Limb (tissue), 2 donors: ENCODE results near the gene NLRP5.
"Not testable (repeated sequence)": the region's sequence is repeated elsewhere in the genome, so short reads cannot be mapped to it uniquely, and the experiment has no call there.

Source experiments
- DNase-seq, 2 donors: peaks; one replicate each; pipeline ENCODE4 v3.0.0-alpha.2; 2016; ENCODE audit errors: extremely low spot score in 2 of 2

NLRP5 gene

DNA sequence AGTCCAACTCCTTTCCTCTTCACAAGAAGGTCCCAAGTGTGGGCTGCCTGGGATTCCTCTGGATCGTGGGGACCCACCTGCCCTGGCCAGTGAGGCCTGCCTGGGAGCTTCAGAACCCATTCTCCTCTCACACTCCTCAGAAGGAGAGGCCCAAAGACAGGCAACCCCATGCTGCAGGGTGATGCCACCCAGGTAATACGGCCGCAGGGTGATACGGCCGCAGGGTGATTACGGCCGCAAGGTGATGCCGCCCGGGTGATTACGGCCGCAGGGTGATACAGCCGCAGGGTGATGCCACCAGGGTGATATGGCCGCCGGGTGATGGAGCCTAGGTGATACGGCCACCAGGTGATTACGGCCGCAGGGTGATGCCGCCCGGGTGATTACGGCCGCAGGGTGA lies 111.7 kb downstream of the NLRP5 start:
- not testable (repeated sequence) for DNase-seq

DNA sequence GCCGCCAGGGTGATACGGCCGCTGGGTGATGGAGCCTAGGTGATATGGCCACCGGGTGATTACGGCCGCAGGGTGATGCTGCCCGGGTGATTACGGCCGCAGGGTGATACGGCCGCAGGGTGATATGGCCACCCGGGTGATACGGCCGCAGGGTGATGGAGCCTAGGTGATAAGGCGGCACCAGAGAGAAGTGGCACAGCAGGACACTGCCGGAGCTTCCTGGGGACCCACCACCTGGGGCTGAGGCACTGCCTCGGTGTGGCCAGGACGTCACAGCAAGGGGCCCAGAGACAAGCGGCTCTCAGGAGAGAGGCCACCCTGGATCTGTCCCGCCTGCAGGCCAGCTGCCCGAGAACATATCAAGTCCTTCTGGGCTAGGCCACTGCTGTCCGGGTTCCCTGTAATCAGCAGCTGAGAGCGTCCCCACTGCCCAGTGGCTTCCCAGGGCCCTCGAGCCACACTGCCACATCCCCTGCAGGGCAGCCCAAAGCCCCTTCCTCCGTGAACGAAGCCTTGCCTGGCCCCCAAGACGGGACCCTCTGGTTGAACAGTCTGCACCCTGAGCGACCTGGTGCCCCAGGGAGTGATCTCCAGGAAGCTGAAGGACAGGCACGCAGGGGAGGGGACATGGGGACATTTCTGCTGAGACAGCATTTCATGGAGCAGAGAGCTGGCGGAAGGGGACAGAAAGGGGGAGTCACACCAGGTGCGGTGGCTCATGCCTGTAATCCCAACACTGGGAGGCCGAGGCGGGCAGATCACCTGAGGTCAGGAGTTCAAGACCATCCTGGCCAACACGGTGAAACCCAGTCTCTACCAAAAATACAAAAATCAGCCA lies 112.4 kb downstream of the NLRP5 start:
- DNase-seq = no peak

DNA sequence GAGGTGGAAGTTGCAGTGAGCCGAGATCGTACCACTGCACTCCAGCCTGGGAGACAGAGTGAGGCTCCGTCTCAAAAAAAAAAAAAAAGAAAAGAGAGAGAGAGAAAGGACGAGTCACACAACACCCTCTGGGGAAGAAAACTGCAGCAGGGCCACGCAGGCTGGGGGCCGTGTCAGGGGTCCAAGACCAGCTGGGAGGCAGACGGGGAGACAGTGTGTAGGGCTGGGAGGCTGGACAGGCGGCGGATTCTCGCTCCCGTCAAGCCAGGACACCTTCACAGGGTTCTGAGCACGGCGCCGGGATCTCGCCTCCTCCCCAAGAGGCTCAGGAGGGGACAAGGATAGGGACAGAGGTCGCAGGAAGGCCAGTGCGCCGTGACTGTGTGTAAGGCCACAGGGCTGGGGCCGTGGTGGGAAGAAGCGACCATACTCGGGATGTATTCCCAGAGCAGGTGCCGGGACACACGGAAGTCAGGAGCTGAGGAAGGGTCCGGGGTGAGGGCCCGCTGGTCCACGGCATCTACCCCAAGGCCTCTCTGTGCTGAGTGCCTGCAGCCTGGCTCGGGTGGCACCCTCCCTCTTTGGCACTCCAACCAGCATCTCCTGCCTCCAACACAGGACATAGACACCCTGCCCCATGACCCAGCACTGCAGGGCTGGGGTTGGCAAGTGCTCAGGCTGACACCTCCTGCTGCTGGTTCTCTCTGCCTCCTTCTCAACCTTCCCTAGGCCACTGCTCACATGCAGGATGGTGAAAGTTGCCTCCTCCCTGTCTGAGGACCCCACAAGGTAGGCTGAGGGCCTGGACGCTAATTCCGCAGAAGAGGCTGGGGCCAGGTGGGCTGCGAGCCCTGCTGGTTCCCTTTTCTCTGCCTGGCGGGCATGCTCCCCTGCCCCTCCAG lies 113.3 kb downstream of the NLRP5 start:
- DNase-seq = no peak

DNA sequence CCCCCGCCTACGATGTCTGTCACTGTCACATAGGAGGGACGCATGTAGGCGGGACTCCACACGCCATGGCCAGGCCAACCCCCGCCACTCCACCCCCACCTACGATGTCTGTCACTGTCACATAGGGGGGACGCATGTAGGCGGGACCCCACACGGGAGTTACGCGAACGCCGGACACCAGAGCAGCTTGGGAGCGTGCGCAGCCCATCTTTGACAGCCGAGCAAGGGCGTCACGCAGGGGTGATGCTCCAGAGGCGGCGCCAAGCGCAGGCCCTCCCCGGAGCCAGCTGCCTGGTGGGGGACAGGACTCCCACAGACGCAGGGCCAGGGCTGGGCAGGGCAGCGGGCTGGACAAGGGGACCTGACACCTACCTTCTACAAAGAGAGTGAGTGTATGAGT lies 114.5 kb downstream of the NLRP5 start:
- no peak for DNase-seq

DNA sequence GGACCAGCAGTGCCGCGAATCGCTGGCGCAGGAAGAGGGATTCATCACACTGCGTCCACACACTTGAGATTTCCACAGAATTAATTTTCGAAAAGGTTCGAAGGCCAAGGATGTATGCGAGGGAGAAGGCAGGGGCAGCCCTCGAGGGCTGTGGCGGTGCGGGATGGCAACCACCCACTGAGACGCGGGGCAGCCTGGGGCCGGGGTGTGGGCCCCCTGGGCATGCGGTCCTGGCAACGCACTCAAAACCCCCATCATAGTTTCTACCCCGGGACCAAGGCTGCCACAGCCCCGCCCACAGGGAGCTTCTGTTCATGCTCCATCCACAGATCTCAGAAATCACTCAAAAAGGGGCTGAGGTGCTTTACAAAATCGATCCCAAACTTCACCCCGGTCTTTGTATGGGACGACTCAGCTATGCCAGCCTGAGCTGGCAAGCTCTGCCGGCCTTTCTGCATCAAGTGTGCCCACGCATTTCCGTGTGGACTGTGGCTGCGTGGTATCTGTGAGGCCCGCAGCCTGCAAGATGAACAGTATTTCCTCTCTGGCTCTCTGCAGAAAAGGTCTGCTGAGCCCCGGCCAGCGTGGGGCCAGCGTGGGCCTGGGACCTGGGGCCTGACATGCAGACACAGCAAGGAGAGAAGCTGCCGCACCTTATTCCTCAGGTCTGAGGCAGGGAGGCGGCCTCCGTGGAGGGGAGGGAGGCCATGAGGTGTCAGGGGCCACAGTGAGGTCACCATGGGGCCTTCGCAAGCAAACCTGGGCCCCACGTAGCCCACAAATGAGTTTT lies 115.4 kb downstream of the NLRP5 start:
- no peak for DNase-seq

DNA sequence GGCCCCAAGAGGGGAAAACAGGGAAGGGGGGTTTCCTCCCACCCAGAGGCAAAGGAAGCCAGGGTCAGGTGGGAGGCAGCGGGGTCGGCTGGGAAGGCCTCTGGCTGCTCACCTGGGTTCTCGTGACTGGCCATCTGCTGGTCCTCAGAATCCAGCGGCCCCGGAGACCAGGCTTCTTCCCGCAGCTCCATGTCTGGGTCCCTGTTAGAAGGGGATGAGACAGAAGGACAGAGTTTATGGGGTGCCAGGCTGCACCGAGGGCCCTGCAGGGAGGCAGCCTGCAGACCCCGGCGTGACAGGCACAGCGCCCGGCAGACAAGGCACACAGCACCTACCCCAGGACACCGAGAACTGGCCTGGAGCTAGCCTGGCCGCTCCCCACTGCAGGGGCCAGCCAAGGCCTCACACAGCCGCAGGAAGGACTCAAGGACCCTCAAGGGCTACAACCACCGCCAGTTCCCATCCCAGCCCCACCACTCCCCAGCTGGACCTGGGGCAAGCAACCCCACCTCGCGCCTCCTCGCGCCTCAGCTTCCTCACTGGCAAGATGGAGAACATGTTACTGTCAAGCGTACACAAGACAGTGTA lies 116.5 kb downstream of the NLRP5 start:
- DNase-seq = no peak

DNA sequence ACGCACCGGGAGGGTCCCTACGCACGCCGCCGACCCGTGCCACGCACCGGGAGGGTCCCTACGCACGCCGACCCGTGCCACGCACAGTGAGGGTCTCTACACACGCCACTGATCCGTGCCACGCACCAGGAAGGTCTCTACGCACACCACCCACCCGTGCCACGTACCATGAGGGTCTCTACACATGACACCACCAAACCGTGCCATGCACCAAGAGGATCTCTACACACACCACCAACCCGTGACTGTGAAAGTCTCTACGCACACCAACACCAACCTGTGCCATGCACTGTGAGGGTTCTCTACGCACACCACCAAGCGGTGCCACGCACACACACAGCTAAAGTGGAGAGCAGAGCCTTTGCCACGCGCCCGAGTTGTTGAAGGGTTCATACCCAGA lies 117.8 kb downstream of the NLRP5 start:
- DNase-seq = no peak

DNA sequence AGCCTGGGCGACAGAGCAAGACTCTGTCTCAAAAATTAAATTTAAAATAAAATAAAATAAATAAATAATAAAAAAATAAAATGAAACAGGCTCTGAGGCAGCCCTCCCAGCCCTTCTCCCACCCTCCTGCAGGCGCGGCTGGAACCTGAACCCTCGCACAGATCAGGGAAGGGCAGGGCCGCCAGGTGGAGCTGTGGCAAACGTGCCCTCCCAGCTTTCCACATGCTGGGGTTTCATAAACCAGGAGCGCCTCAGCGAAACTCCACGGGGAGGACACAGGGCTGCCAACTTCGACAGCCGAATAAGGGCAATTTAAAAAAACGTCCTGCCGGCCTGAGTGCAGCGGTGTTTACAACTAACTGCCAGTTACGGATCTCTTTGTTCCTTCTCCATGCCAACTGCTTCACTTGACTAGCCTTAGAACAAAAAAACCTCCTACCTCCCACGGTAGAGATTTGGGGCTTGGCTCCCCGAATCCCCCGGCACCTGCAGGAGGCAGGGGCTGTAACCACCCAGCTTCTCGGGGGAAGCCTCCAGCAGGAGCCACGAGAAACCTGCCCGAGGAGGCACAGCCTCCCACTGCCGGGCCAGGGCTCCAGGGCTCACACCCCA lies 118.6 kb downstream of the NLRP5 start:
- peak; percentile 26 to 63 for DNase-seq

DNA sequence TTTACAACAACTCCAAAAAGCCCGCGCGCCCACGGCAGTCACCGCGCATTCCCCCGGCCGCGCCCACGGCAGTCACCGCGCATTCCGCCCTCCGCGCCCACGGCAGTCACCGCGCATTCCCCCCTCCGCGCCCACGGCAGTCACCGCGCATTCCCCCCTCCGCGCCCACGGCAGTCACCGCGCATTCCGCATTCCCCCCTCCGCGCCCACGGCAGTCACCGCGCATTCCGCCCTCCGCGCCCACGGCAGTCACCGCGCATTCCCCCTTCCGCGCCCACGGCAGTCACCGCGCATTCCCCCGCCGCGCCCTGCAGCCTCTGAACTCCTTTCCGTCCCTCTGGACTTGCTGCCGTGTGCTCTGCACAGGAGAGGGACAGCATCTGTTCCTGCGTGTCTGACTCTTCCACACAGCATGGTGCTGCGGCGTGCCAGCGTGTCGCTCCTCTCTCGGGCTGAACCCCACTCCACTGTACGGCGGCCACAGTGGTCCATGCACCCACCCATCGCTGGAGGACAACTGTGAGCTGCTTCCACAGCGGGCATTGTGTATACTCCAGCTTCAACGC lies 119.3 kb downstream of the NLRP5 start:
- DNase-seq = not testable (repeated sequence)

DNA sequence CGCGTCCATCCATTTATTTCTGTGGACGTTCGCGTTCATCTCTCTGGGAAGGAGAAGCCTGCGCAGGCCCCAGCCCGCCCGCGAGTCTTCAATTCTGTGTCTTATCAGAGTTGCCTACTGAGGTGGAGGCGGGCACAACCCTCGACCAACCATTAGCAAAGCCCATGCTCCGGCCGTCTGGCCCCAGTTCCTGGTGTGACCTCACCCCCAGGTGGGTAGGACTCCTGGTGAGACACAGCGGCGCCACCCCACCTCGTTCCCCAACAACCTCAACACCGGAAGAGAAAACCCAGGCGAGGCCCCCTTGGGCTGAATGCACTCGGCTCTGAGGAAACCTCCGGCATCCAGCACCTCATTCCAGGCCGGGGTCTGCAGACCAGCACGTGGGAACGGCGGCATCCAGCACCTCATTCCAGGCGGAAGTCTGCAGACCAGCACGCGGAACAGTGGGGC lies 119.8 kb downstream of the NLRP5 start:
- DNase-seq = no peak

DNA sequence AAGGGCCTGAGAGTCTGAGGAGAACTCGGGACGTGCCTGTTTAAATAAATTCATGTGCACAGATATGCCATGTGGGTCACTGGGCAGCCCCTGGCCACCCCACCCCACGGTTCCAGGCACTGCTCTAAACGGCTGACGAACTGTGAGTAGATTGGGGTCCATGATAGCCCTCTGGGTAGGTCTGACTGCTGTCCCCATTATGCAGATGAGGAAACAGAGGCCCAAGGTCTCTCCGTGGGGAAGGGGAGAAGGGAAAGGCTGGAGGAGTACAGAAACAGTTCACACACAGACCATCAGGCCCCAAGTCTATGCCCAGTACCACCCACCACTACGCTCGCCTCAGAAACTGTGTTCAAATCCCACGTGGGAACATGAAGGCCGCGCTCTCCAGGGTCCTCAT lies 120.4 kb downstream of the NLRP5 start:
- no peak for DNase-seq

DNA sequence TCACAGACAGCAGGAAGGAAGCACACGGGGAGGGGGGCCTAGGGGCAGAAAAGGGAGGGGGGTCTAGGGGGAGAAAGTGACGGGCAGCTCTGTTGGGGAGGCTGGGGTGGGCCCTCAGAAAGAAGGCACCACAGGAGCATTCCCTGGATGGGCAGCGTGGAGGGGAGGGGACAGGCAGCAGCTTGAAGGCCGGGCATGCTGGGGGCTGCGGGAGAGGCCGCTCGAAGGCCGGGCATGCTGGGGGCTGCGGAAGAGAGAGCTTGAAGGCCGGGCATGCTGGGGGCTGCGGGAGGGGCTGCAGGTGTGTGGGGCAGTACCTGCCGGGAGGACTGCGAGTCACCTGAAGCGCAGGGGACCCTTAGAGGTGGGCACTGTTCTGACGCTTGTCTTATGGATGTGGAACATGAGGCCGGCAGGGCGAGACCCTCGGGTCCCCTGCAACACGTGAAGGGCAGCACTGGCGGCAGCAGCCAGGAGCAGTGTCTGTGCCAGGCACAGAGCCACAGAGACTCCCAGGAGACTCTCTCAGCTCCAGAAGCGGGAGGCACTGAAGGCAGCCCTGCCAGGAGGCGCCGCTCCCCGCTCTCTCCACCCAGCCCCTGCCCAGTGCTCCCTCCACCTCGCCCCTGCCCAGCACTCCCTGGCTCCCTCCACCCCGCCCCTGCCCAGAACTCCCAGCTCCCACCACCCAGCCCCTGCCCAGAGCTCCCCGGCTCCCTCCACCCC lies 121.2 kb downstream of the NLRP5 start:
- no peak for DNase-seq

DNA sequence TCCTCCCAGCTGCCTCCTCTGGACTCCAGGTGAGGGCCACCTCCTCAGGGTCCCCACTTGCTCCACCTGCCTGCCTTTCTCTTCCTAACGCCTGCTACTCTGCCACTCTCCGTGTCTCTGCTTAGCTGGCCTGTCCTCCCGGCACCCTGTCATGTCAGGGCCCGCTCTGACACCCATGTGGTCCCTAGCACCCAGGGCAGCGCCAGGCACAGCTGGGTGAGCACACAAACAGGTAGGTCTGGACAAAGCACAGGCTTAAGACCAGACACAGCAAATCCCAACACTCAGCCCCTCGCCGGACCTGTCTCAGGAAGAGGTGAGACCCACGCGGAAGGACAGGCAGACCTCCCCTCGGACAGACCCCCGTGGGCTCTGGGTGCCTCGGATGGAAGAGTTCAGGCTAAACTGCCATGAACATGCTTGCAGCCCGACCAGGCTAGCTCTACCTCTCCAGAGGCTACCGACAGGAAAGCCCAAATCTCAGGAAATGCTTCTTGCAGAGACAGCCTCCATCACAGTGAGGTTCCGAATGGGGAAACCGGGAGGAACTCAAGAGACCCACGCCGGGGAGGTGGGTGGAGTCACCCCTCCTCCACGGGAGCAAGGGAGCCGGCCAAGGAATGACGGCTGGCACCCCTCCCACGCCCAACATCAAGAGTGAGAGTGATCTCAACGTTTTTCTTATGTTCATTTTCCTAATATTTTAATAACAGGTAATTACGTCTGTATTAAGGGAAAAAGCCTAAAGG lies 122.0 kb downstream of the NLRP5 start:
- DNase-seq = peak; percentile 43 to 75

DNA sequence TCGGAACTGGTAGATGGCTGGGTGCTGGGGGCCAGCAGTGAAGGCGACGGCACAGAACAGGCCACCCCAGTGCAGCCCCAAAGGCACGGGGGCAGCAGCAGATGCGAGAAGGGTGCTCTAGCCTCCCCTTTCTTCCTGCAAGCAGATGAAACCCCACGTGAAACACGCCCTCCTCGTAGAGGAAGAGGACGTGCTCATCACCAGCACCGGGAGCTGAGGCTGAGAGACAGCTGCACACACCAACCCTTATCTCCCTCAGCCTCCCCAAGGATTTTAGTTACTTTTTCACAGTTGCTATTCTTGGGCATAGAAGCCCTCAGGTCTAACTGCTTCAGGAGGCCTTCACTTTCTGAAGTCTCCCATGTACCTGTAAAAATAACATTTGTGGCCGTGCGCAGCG lies 122.7 kb downstream of the NLRP5 start:
- no peak for DNase-seq

DNA sequence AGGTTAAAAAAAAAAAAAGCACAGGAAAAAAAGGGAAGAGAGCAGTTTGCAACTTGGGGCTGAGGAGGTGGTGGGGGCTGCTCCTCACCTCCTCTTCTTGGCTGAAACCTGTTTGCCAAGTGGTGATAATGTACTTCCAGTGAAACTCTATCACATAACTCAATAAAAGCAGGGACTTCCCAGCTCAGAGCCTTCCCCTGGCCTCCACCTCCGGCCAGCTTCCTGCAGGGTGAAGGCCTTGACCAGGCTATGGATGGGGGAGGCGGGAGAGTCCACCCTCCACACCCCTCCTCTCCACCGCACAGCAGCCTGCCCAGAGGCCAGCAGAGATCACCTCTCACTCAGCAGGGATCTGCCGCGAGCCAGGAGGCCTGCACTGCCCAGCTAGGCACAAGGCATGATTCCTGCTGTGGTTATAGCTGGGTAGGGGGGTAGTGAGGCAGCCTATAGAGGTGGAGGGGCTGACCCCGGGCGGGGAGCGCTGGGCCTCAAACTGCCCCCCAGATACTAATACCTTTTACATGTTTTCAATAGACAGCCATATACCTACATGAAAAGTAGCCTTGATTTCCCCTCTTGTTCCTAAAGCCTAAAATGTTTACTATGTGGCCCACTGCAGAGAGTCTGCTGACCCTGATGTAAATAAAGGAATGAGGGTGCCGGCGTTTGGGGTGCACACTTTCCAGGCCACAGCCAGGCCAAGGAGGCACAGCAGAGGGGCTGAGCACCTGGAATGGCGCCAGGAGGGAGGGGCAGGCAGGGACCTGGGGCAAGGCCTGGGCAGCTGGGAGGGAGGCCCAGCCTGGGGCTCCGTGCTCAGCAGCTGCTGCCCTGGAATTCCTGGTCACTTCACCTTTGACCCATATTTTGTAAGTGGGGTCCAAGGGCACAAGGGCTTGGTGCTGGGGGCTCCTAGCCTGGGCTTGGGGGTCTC lies 124.2 kb downstream of the NLRP5 start:
- DNase-seq = no peak
